ENCODE data around the gene MAD1L1. TPM values are rescaled to one million over a fixed set of nuclear protein-coding genes. Genes with fewer than 3 reads are reported as not detected.

Gene MAD1L1
- total and polyA plus RNA-seq, 2 of the 13 experiments (the other 11 are each of a cell fraction or from before 2014, with no cell fraction given), result 17.4 to 64.7 TPM

- H3K36me3 ChIP-seq (replicated peaks in 1 of 2; ENCODE audit: control insufficient read depth in 1 of 2, insufficient read depth in 2 of 2, low read length in 2 of 2), result peaks cover 9 to 11% of the 10 kb centered on the region in 2 experiments; a peak in 3 of 5 replicates
- H3K4me2 ChIP-seq (ENCODE audit: low read depth, low read length), result no peak overlapping the region
- FAIRE-seq (no peak), DNase-seq (ENCODE audit: low spot score) (no peak), ATAC-seq (no peak)
- no peaks in the 10 kb centered on the region for H3K4me1 ChIP-seq (ENCODE audit: insufficient read depth, low read length)
- no peak overlapping the region for H3K27ac ChIP-seq (ENCODE audit: extremely low read length, insufficient read depth, low read length)
- no peaks in the 10 kb centered on the region for H4K20me1 ChIP-seq (ENCODE audit: insufficient read depth, low read length)
- H3K9me3 ChIP-seq (ENCODE audit: low read length), result no peaks in the 10 kb centered on the region
- ChIA-PET CTCF (ENCODE audit: low intra/inter-chr PET ratio, low total read pairs) (no interaction called here), POLR2A (no interaction called here)
- no TSS peak for BruUV-seq (replicated peaks)
- H3K9ac ChIP-seq (ENCODE audit: insufficient read depth, low read depth, low read length), result no peak overlapping the region
- 96% methylated on average over 38 of the region's 40 CpGs for WGBS (ENCODE audit: low lambda C conversion rate)
- no peak overlapping the region for H3K4me3 ChIP-seq (replicated peaks in 1 of 3; ENCODE audit: insufficient read depth in 1 of 3, low read depth in 2 of 3, low read length in 3 of 3)
- no peaks in the 10 kb centered on the region for H3K27me3 ChIP-seq (ENCODE audit: control insufficient read depth in 1 of 2, insufficient read depth in 2 of 2, low read length in 2 of 2)
- no peaks in the 10 kb centered on the region for H3K79me2 ChIP-seq (ENCODE audit: insufficient read depth, low read length)
- no peak overlapping the region for H2AFZ ChIP-seq (ENCODE audit: low read length)
- intact Hi-C loops (cut with micrococcal nuclease; ENCODE audit: unreplicated experiment) (no loop called here), in situ Hi-C loops (cut with HindIII; ENCODE audit: extremely low pct_ligation_motif_present, low pct_unique_long_range_greater_than_20kb) (no loop called here)
- no peak for TF ChIP-seq GABPA (IDR thresholded peaks at IDR 0.05; ENCODE audit: low read depth, low read length)
- no peak for TF ChIP-seq GABPA (CRISPR knock-in tag; IDR thresholded peaks at IDR 0.05; ENCODE audit: low read depth)
- no peak for TF ChIP-seq ZNF597 (CRISPR knock-in tag; IDR thresholded peaks at IDR 0.05)
- TF ChIP-seq ZNF251 (CRISPR knock-in tag; IDR thresholded peaks at IDR 0.05), result no peak
- TF ChIP-seq CERS6 (CRISPR knock-in tag; IDR thresholded peaks at IDR 0.05), result no peak
- no peak for TF ChIP-seq SRSF1 (optimal IDR thresholded peaks at IDR 0.05; ENCODE audit: low read depth, low read length)
- TF ChIP-seq ZNF253 (CRISPR knock-in tag; IDR thresholded peaks at IDR 0.05; ENCODE audit: borderline replicate concordance), result no peak
- no peak for TF ChIP-seq ZBTB43 (CRISPR knock-in tag; conservative IDR thresholded peaks at IDR 0.05)
- no peak for TF ChIP-seq NFKB2 (CRISPR knock-in tag; IDR thresholded peaks at IDR 0.05; ENCODE audit: borderline replicate concordance)
- no peak for TF ChIP-seq GTF3A (CRISPR knock-in tag; conservative IDR thresholded peaks at IDR 0.05)
- TF ChIP-seq ZNF598 (CRISPR knock-in tag; IDR thresholded peaks at IDR 0.05; ENCODE audit: borderline replicate concordance), result no peak
- TF ChIP-seq ZC3H4 (CRISPR knock-in tag; IDR thresholded peaks at IDR 0.05; ENCODE audit: borderline replicate concordance), result no peak
- TF ChIP-seq MXD4 (CRISPR knock-in tag; IDR thresholded peaks at IDR 0.05), result no peak
- TF ChIP-seq ATF2 (CRISPR knock-in tag; IDR thresholded peaks at IDR 0.05), result no peak
Observed at GRCh38 chr7:1897861-1898627, 334.7 kb downstream of the MAD1L1 start.

All from HepG2 (cell line).